NCI-H2107 treated with DMSO at 0.1 percent for 48 hours (cell line): ENCODE measurements around the gene DIAPH2.
"Not testable (repeated sequence)": the region's sequence is repeated elsewhere in the genome, so short reads cannot be mapped to it uniquely, and the experiment has no call there.

Experiments used
- DNase-seq: peaks from one replicate; lab custom pipeline; 2025; ENCODE audit not compliant: unreplicated experiment; lab: John Stamatoyannopoulos, UW

DIAPH2 gene

DNA sequence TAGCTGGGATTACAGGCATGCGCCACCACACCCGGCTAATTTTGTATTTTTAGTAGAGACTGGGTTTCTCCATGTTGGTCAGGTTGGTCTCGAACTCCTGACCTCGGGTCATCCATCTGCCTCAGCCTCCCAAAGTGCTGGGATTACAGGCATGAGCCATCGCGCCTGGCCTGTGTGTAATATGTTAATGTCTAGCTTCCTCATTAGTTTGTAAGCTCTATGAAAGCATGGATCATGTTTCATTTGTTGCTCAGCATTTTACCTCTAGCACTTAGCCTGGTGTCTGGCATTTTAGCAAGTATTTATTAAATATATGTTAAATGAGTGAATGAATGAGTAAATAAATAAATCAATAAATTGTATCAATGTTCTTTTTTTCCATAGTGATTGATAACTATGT lies 29.8 kb downstream of the DIAPH2 start:
- not testable (repeated sequence) for DNase-seq

DNA sequence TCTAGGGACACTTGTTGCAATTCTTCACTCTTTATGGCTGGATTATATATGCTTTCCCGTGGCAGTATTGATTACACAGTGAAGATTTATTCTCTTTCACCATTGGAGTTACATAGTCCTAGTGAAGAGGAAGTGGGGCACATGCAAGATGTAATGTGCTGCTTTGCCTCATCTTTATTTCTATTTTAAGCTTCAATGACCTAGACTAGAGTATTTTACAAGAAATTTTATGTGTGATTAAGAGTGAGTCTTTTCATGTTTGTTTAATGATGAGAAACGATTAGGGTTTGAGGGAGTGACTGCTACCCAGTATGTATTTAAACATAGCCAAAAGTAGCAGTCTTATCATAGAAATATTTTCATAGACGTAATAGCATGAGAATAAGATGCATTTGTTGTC lies 30.8 kb downstream of the DIAPH2 start:
- DNase-seq = no peak

DNA sequence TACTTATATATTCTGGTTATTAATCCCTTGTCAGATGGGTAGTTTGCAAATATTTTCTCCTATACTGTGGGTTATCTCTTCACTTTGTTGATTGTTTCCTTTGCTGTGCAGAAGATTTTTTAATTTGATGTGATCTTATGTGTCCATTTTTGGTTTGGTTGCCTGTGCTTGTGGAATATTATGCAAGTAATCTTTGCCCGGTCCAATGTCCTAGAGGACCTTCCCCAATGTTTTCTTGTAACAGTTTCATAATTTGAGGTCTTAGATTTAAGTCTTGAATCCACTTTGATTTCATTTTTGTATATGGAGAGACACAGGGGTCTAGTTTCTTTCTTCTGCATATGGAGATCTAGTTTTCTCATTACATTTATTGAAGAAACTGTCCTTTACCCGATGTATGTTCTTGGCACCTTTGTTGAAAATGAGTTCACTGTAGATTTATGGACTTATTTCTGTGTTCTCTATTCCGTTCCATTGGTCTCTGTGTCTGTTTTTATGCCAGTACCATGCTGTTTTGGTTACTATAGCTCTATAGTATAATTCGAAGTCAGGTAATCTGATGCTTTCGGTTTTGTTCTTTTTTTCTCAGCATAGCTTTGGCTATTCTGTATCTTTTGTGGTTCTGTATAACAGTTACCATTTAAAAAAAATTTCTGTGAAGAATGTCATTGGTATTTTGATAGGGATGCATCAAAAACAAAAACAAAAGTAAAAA lies 34.7 kb downstream of the DIAPH2 start:
- DNase-seq = no peak

DNA sequence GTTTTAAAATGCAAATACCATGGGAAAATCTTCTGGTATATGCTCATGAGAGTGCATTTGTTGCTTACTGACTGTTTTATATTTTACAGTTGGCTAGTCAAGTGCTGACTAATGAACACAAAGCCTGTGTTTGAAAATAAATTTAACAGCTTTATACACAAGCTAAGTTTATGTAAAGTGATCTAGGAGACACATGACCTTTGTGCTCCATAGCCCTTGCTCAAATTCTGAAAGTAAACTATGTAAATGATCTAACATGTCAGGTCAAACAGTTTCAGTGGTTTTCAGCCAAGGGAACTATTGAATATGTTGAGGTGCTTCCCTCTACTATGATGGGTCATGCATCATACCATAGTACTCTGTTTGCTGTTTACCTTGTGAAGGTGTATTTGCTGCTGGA lies 36.7 kb downstream of the DIAPH2 start:
- DNase-seq = no peak

DNA sequence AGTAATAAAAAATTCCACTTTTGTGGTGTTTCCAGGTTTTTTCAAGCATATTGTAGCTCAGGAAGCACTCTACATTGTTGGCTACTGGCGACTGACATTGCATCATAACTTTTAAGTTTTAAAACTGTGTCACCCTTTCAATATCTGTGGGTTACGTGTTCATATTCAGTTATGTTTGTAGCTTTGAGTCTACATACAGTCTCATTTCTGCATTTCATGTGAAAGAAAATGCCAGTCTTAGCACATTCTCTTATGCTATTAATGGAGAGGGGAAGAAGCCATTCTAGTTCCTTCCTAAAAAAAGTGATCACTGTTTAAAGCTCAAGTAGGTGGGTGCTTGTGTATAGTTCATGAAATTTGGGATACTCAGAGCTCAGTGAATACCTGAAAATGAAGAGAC lies 38.1 kb downstream of the DIAPH2 start:
- DNase-seq = no peak

DNA sequence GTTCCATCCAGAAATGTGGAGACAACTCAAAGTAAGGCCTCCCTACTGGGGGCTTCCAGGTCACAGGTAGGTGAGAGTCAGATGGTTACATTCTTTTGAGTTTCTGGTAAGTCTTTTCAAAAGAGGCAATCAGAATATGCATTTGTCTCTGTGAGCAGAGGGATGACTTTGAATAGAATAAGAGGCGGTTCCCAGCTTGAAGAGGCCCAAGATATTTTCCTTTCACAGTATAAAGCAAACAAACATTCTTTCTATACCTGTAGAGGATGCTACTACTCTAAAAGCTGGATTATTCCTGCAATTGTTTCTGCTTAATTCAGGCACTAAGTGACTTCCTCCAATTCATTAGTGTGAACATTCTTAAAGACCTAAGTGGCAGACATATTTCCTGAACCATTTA lies 44.4 kb downstream of the DIAPH2 start:
- DNase-seq = no peak

DNA sequence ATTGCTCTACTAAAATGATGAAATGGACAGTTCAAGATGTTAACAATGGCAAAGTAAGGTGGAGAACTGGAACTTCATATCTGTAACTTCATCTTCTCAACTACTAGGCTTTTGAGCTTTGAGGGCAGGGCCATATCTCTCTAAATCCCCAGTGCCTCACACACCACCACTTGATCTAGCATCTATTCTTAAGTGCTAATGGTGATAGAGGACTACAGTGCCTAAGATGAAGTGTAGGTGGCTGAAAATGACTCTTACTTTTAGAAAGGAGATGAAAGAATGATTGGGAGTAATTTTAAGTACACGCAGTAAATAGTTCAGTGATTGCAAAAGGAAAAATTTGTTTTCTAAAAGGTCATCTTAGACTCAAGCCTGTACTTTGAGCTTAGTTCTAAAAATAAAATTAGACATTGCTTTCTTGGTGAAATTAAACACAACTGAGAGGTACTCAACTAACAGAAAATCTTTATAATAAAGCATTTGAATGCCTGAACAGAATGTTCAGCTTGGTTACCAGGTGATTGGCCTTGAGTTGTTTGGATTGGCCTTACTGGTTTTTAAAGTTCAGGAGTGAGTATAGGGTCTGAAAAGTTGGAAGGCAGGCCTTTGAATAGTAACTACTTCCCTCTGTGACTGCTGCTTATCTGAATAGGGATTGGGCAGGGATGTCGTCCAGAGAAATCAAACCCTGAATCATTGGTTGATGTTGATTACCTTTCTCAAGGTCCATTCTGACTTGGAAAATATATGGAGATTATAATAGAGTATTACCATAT lies 45.4 kb downstream of the DIAPH2 start:
- no peak for DNase-seq

DNA sequence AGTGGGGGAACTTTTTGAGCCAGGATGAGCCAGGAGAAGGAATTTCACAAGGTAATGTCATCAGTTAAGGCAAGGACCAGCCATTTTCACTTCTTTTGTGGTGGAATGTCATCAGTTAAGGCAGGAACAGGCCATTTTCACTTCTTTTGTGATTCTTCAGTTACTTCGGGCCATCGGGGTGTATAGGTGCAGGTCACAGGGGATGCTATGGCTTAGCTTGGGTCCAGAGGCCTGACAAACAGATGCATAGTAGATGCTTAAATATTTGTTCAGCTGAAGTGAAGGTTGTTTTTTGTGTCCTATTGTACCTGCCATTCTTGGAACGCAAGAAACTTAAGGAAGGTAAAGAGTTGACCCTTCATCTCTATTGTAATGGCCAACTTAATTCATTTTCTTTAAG lies 46.4 kb downstream of the DIAPH2 start:
- DNase-seq = not testable (repeated sequence)

DNA sequence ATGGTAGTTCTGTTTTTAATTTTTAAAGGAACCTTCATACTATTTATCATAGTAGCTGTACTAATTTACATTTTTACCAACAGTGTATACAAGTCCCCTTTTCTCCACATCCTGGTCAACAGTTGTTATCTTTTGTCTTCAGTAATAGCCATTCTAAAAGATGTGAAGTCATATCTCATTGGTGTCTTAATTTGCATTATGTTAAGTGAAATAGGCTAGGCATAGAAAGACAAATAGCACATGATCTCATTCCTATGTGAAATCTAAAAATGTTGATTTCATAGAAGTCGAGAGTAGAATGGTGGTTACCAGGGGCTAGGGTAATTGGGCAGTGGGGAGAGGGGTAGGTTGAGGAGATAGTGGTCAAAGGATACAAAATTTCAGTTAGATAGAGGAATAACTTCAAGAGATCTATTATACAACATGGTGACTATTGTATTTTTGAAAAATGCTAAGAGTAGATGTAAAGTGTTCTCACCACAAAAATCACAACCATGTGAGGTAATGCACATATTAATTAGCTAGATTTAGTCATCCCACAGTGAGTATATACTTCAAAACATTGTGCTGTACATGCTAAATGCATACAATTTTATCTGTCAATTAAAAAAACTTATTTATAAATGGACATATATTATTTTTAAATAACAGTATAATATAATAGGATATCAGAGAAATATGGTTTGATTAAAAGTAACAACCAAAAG lies 58.9 kb downstream of the DIAPH2 start:
- DNase-seq = no peak

DNA sequence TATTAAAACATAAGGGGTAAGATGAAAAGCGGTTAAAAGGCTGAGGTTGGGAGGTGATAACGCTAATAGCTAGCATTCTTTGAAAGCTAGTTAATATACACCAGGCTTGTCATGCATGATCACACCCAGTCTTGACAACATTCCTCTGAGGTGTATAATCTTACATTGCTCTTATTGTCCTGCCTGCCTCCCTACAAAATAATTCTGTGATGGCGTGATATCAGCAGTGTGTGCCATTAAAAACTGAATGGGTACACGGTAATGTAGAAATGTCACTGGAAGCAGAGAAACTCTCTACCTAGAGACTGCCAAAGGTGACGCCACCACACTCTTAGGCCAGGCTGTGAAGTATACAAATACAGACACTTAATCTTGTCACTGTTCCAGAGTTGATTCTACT lies 68.1 kb downstream of the DIAPH2 start:
- no peak for DNase-seq

DNA sequence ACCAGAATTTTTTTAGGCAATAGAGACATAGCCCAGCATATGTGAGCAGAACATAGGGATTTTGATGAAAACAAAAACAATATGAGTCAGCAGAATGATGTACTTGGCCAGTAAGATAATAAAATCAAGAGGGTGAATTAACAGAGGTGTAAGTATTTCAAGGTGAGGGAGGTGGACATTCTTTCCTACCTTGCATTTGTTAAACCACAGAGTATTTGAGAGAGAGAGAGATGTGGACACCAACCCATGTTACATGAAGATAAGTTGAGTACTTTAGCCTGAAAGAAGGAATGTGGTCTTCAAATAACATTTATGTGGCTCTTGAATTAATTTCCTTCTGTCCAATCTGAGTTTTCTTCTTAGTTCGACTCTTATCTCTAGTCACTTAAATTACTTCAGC lies 68.6 kb downstream of the DIAPH2 start:
- DNase-seq = no peak

DNA sequence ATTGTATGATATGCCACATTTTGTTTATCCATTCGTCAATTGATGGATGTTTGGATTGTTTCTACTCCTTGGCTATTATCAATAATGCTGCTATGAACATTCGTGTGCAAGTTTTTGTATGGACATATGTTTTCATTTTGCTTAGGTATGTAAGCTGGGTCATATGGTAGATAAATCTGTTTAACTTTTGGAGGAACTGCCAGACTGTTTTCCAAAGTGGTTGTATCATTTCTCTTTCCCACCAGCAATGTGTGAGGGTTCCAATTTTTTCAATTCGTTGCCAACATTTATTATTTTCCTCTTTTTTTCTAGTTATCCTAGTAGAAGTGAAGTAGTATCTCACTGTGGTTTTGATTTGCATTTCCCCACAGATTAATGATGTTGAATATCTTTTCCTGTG lies 71.8 kb downstream of the DIAPH2 start:
- no peak for DNase-seq

DNA sequence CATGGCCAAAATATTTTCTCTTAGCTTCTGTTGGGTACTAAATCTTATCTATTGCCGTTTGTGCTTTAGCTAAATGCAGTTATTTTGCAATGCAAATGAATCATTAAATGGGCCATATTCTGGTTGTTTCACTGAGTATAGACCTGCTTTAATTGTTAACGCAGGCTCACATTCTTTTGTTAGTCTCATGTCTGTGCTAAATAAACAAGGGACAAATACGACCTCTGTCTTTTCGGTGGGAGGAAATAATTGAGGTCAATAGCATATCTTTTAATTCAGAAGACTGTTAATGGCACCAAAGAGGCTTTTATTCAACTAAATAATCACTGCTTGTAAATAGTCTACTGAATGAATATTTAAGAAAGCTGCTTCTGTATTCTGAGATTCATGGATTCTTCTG lies 76.9 kb downstream of the DIAPH2 start:
- no peak for DNase-seq

DNA sequence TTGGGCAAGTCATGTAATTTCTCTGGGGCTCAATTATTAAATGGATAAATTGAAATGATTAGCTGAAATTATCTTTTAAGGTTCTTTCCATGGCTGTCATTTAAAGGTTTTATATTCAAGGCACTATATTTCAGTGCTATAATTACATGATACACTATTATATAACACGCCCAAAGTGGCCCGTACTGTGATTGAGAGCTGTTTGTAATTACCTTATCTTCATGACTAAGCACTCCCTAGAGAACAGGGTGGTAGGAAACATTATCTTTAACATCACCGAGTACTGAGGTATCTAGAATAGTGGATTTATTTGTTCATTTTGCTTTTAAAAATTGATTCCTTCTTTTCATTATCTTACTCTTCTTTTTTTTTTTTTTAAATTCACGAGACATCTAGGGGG lies 79.0 kb downstream of the DIAPH2 start:
- DNase-seq = no peak

DNA sequence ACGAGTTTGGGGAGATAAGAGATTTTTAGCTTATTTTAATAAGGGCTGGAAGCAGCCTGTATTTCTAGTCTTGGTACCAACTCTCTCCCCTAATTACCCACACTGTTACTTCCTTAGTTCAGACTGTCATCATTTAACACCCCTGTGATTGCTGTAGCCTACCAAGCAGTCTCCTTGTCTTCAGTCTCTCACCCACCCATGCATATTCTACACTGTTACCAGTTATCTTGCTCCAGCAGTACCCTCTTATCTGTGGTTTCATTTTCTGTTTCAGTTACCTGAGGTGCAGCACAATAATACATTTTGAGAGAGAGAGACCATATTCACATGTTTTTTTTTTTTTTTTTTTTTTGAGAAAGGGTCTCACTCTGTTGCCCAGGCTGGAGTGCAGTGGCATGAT lies 80.2 kb downstream of the DIAPH2 start:
- no peak for DNase-seq

DNA sequence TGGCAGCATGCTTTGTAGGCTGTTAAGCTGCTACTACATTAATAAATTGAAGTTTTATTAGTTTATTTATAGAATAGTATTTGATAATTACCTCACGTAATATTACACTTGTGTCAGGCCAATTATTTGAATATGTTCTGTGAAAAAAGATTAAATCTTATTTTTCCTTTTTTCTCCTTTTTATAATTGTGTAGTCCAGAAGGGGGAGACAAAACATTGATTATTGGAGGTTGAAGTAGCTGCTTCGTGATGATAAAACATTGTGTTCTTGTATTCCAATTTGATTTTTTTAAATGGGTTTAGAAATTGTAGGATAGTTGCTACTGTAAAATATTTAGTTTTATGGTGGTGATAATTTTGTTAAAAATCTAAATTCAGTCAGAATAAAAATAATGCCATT lies 85.7 kb downstream of the DIAPH2 start:
- no peak for DNase-seq

DNA sequence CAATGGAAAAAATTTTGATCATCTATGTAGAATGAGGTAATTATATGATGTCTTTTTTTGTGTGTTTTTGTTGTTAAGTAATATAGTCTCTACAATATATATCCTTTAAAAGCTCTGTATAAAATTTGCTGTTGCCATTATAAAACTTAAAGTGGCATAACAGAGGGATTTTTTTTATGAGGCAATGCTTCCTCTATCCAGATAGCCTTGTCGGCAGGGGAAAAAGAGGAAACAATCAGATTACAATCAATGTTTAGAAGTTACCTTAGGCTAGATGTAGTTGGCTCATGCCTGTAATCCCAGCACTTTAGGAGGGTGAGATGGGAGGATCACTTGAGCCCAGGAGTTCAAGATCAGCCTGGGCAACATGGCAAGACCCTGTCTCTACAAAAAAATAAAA lies 86.8 kb downstream of the DIAPH2 start:
- DNase-seq = no peak

DNA sequence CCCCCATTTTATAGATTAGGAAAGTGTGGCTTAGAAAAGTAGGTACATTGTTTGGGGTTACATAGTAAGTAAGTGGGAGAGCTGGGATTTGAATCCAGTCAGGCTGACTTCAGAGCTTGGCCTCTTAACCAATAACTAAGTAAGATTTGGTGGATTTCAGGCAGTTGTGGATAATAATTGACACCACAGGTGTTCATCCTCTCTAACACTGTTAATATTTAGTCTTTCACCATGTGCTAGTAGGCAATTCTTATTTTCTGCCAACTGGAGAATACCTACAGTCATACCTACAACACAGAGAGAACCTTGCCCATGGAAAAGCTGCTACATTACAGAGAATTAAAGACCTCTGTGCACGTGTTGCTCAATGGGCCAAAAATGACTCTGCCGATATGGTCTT lies 89.5 kb downstream of the DIAPH2 start:
- no peak for DNase-seq

DNA sequence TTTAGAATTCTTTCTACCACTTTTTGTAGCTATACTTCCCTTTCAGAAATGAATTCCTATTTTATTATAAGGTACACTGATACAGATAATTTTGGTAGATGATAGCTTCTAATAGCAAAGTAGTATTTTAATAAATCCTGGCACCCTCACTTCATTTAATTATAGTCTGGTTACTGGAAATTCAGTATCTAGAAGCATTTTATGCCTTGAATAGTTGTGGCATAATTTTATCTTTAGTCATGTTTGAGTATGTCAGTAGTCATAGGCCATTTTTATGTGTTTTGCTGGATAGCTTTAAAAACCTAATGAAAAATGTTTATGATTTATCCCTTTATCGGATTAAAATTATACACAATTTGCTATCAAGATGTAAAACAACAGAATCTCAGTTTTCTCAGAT lies 92.3 kb downstream of the DIAPH2 start:
- DNase-seq = no peak

DNA sequence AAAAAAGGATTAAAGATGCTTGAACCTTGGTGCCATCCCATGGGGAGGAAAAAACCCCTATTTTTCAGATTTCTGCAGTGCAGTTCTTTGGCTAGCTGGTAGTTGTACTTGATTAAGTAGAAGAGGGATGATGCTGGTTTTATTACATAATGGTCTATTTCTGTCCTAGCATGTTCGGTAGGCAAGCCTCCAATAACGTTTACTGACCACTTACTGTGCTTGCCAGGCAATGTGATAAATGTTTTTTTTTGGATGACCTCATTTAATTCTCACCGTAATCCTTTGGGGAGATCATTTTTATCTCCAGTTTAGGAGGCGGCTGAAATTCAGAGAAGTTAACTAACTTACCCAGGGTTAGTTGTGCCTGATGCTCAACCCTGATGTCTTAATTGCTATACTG lies 106.9 kb downstream of the DIAPH2 start:
- no peak for DNase-seq

DNA sequence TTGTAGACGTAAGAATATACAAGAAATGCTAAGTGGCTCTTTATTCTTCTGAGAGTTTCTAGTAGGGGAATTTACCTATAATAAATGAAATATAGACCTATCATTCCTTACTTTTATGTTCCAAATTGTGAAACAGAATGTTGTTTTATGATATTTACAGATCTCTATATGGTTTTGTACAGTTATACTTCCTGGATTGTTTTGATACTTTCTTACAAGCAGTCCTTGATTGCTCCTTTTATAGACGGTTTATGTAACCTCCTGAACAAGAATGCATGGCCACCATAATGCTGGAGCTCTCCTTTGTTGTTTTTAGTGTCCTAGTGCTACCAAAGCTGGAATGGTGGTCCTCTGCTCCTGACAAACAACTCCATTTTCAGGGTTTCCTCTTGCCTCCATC lies 107.4 kb downstream of the DIAPH2 start:
- no peak for DNase-seq

DNA sequence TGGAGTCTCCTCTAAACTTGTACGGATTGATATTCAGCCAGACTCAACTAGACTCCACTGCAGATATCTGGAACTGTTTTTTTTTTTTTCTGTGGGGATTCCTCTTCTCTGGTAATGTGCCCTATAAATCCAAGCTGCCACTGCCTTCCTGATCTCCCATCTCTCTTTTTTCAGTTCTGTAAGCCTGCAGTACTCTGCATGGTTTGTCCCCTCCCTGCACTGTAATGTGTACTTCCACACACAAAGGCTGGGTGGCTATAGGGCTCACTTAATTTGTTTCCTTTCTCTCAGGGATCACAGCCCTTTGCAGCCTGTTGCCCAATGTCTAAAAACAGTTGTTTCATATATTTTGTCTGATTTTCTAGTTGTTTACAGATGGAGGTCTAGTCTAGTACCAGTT lies 114.3 kb downstream of the DIAPH2 start:
- no peak for DNase-seq
